Measurements from ENCODE around the gene MAN1C1. TPM values are rescaled to one million over a fixed set of nuclear protein-coding genes. Genes with fewer than 3 reads are reported as not detected.

The MAN1C1 gene
- total RNA-seq, 1 donor from 2014 or later: 0.63 TPM

DNA sequence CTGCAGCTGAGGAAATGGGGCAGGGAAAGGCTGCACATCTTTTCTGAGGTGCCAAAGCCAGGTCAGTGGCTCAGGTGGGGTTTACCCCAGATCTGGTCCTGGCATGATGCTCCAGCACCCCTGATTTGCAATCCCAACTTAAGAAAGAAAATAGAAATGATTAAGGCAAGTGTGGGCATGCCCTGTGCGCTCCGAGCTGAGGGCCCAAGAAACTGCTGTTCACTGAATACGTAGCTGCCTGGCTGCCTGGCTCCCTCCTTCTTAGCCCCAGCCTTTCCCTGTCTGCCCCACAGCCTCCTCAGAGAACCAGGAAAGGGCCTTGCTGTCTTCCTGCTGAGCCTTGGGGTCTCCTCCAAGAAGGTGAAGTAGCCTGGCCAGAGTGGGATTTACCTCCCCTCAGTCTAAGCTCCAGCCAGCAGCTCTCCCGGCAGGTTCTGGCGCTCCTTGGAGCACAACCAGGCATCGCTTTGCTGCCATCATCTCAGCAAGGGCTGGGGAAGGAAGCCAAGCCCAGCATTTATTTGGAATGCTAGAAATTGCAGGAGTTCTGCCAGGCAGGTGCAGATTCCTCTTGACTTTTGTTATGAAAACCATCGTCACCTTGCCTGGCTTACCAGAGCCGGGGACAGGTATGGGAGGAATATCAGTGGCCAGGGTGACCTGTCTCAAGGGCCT, 132.1 kb downstream of the MAN1C1 start:
- TF ChIP-seq CTCF (conservative IDR thresholded peaks at IDR 0.05; ENCODE audit: low read depth, low read length): no peak
- no peak for DNase-seq (ENCODE audit: low read depth)
- no peak overlapping the region for H3K4me3 ChIP-seq (ENCODE audit: low read depth, low read length)

DNA sequence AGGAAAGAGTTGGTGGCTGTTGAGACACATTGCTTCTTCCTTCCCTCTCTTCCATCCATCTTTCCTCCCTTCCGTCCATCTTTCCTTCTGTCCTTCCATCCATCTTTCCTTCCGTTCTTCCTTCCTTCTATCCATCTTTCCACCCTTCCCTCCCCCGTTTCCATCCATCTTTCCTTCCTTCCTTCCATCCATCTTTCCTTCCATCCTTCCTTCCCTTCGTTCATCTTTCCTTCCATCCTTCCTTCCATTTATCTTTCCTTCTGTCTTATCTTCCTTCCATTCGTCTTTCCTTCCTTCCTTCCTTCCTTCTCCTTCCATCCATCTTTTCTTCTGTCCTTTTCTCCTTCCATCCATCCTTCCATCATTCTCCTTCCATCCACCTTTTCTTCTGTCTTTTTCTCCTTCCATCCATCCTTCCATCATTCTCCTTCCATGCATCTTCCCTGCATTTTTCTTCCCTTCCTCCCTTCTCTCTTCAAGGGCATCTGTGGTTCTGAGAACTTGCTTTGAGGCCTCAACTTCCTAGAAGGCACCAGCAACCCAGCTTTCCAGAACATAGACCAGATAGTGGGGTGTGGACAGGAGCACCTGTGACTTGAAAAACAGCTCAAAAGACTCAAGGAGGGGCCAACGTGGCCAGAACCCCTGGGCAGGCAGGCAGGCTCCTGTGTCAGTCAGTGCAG, 134.5 kb downstream of the MAN1C1 start:
- no peak for TF ChIP-seq CTCF (conservative IDR thresholded peaks at IDR 0.05; ENCODE audit: low read depth, low read length)
- no peak overlapping the region for H3K4me3 ChIP-seq (ENCODE audit: low read depth, low read length)
- DNase-seq (ENCODE audit: low read depth): no peak

DNA sequence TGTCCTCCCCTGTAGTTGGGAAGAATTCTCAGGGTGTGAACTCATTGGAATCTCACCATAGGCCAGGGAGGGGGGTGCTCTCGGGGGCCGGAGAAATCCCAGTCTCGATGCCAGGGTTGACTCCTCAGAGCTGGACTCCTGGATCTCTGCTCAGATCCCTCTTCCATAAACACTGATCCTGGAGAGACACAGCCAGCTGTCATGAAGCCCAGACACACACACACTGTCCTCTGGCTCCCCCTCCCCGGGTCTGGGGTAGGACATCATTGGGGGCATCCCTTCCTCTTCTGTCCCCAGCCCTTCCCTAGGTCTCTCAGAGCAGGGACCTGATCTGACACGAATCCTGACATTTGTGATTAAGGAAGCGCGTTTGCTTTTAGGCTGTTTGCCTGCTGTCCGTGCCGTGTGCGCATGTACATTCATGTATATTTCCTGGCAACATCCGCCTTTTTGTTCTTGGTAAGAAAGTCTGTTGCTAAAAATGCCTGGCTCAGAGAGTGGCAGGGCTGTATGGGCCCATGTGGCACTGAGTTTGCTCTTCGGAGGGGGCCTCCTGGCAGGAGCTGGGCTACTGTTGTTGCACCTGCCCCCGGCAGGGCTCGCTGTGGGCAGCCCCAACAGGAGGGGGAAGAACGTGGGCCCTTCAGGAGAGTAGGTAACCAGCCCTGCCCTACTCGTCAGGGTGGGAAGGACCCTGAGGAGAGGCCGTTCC, 138.0 kb downstream of the MAN1C1 start:
- no peak overlapping the region for H3K4me3 ChIP-seq (ENCODE audit: low read depth, low read length)
- no peak for TF ChIP-seq CTCF (conservative IDR thresholded peaks at IDR 0.05; ENCODE audit: low read depth, low read length)
- no peak for DNase-seq (ENCODE audit: low read depth)

- no peak for DNase-seq (ENCODE audit: low read depth)
- no peak for TF ChIP-seq CTCF (conservative IDR thresholded peaks at IDR 0.05; ENCODE audit: low read depth, low read length)
- no peak overlapping the region for H3K4me3 ChIP-seq (ENCODE audit: low read depth, low read length)
Observed at GRCh38 chr1:25755475-25756125, 139.0 kb downstream of the MAN1C1 start.

DNA sequence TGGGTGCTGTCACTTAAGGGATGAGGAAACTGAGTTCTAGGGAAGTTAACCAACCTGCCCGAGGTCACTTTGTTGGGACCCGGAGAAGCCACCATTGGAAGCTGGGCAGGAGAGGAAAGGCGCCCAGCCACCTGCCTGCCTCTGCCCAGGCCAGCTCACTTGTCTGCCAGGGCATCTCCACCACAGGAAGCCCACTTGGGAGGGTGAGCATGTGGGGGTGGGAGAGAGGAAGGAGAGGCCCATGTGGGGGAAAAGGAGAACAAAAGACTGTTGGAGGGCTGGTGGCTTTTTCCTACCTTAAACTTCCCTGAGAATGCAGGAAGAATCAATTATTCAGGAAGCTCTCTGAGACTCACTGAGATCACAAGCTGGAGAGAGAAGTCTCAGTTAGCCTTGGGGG, 139.6 kb downstream of the MAN1C1 start:
- DNase-seq (ENCODE audit: low read depth): no peak

More for the DNA sequence above, 139.6 kb downstream of the MAN1C1 start:
- TF ChIP-seq CTCF (conservative IDR thresholded peaks at IDR 0.05; ENCODE audit: low read depth, low read length): no peak
- no peak overlapping the region for H3K4me3 ChIP-seq (ENCODE audit: low read depth, low read length)

Data from epithelial cell of proximal tubule (primary cell).